Panc1 (cell line): Measurements from ENCODE around the gene EIF4E2. TPM values are rescaled to one million over a fixed set of nuclear protein-coding genes. Genes with fewer than 3 reads are reported as not detected.

Source experiments
- ATAC-seq: fragments of 200-7000 bp; cut with Tn5 transposase; 2 replicates; pipeline ENCODE4 v1.9.1; 2020; ENCODE audit warnings: mild to moderate bottlenecking, moderate library complexity
- BruUV-seq: library from RNA; stranded (reverse); fragments of 400-500 nt; replicated peaks from 2 replicates; lab custom pipeline; 2021; lab: Mats Ljungman, UMichigan
- CTCF ChIA-PET: fragments of 300-600 bp; sonication (Branson Sonifier 250); formaldehyde crosslinking; loops from one replicate; lab custom pipeline; 2022; ENCODE audit warnings: antibody characterized with exemption; lab: Charles Lee
- POLR2A ChIA-PET: fragments of 300-600 bp; sonication (Branson Sonifier 250); formaldehyde crosslinking; loops from one replicate; lab custom pipeline; 2022; ENCODE audit warnings: antibody characterized with exemption; lab: Charles Lee
- DNase-seq: peaks from one replicate; pipeline ENCODE4 v3.0.0-alpha.2; 2010; ENCODE audit warnings: low read depth, low spot score
- H3K27ac ChIP-seq: 2 replicates; pipeline ENCODE4 v1.5.1; 2011; ENCODE audit warnings: mild to moderate bottlenecking, low read length, inconsistent platforms
- H3K27me3 ChIP-seq: fragments of 200-500 bp; sonication (Bioruptor generic); 2 replicates; pipeline ENCODE4 v1.6.0; 2014; ENCODE audit warnings: low read length, inconsistent platforms; ENCODE audit not compliant: control insufficient read depth, insufficient read depth
- H3K36me3 ChIP-seq: fragments of 200-500 bp; sonication (Bioruptor generic); 2 replicates; pipeline ENCODE4 v1.5.1; 2014; ENCODE audit warnings: inconsistent platforms, mild to moderate bottlenecking, low read length, moderate library complexity; ENCODE audit not compliant: control insufficient read depth, insufficient read depth
- H3K4me1 ChIP-seq: 2 replicates; pipeline ENCODE4 v1.5.1; 2011; ENCODE audit warnings: inconsistent platforms, mild to moderate bottlenecking, low read length, moderate library complexity; ENCODE audit not compliant: control insufficient read depth, insufficient read depth
- H3K4me3 ChIP-seq, 2 experiments: 2 replicates each; pipeline ENCODE4 v1.5.1; 2011 to 2012; ENCODE audit warnings: low read depth in 2 of 2, low read length in 2 of 2, mild to moderate bottlenecking in 2 of 2, inconsistent platforms in 1 of 2, moderate library complexity in 1 of 2
- H3K9me3 ChIP-seq: fragments of 200-500 bp; sonication (Bioruptor generic); 2 replicates; pipeline ENCODE4 v1.5.1; 2014; ENCODE audit warnings: low read depth, mild to moderate bottlenecking, inconsistent platforms, low read length, moderate library complexity; ENCODE audit not compliant: control insufficient read depth, insufficient read depth
- POLR2AphosphoS5 ChIP-seq: IDR thresholded peaks from 2 replicates; pipeline ENCODE4 v1.6.1; 2012; ENCODE audit warnings: mild to moderate bottlenecking, low read depth, low read length, moderate library complexity
- REST ChIP-seq, 2 experiments: IDR thresholded peaks; 2 replicates each; pipeline ENCODE4 v1.6.1; 2011 to 2012; ENCODE audit warnings: low read depth in 2 of 2, control low read depth in 1 of 2, low read length in 1 of 2, mild to moderate bottlenecking in 1 of 2, moderate library complexity in 1 of 2; ENCODE audit not compliant: insufficient read depth in 1 of 2
- SIN3A ChIP-seq: IDR thresholded peaks from 2 replicates; pipeline ENCODE4 v1.6.1; 2012; ENCODE audit warnings: low read depth, mild to moderate bottlenecking, low read length, moderate library complexity, borderline replicate concordance; ENCODE audit not compliant: insufficient read depth
- TCF7L2 ChIP-seq: IDR thresholded peaks from 2 replicates; pipeline ENCODE4 v1.6.1; 2011; ENCODE audit warnings: mild to moderate bottlenecking, low read depth, low read length, inconsistent platforms
- in situ Hi-C: cut with HindIII; loops from 2 replicates; pipeline ENCODE4 v1.10.0; 2016; ENCODE audit warnings: low sequenced_read_pairs, low pct_unique_long_range_greater_than_20kb
- intact Hi-C: fragments of 100-400 bp; cut with micrococcal nuclease; formaldehyde crosslinking; loops from one replicate; pipeline ENCODE4 v1.10.0; 2022; ENCODE audit not compliant: unreplicated experiment
- total RNA-seq: library from RNA; stranded (reverse); gene quantifications from one replicate; pipeline ENCODE4 v1.2.1, GENCODE V29; 2021; ENCODE audit not compliant: unreplicated experiment
- TF ChIP-seq, protein P1 (sequence below): fragments of 450-650 bp; IDR thresholded peaks from 2 replicates; pipeline ENCODE4 v1.5.1; 2017; ENCODE audit warnings: mild to moderate bottlenecking

The EIF4E2 gene
- total RNA-seq, 1 experiment from 2014 or later = 84.0 TPM

- CTCF ChIA-PET = interaction anchor here (0.5 to 1.0 kb wide), 6 partner anchors 12 to 785 kb away, joined by 3 to 8 read pairs (median 4); no protein-coding TSS in a partner anchor
- ATAC-seq (peak; percentile 92), DNase-seq (peak; percentile 30)
- Histone ChIP-seq H3K4me3 (no peak overlapping the region), H3K27ac (peak overlapping the region; percentile 70), H3K9me3 (no peaks in the 10 kb centered on the region), H3K36me3 (no peaks in the 10 kb centered on the region), H3K4me1 (peaks cover 28% of the 10 kb centered on the region), H3K27me3 (no peaks in the 10 kb centered on the region)
- intact Hi-C loops = no loop called here
- no TSS peak for BruUV-seq
- in situ Hi-C loops = no loop called here
- TF ChIP-seq, protein P1, sequence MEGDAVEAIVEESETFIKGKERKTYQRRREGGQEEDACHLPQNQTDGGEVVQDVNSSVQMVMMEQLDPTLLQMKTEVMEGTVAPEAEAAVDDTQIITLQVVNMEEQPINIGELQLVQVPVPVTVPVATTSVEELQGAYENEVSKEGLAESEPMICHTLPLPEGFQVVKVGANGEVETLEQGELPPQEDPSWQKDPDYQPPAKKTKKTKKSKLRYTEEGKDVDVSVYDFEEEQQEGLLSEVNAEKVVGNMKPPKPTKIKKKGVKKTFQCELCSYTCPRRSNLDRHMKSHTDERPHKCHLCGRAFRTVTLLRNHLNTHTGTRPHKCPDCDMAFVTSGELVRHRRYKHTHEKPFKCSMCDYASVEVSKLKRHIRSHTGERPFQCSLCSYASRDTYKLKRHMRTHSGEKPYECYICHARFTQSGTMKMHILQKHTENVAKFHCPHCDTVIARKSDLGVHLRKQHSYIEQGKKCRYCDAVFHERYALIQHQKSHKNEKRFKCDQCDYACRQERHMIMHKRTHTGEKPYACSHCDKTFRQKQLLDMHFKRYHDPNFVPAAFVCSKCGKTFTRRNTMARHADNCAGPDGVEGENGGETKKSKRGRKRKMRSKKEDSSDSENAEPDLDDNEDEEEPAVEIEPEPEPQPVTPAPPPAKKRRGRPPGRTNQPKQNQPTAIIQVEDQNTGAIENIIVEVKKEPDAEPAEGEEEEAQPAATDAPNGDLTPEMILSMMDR = peak; percentile 94
- no peak for TF ChIP-seq SIN3A
- no peak for TF ChIP-seq REST (IDR thresholded peaks at IDR 0.05; ENCODE audit: insufficient read depth in 1 of 2, low read depth in 2 of 2, low read length in 1 of 2)
- TF ChIP-seq POLR2AphosphoS5 = peak; percentile 64; the same call in 1 of the 2 replicates
- TF ChIP-seq TCF7L2 = 0 out of 2 replicates have a peak, but pooled peaks have one; percentile 11
- POLR2A ChIA-PET = no interaction called here
Observed at GRCh38 chr2:232611559-232612218, 61.2 kb downstream of the EIF4E2 start.

- intact Hi-C loops (no loop called here), in situ Hi-C loops (no loop called here)
- DNase-seq (no peak), ATAC-seq (no peak)
- POLR2A ChIA-PET = interaction anchor here (0.6 kb wide), 1 partner anchor 616 kb away, joined by 5 read pairs; no protein-coding TSS in a partner anchor
- Histone ChIP-seq H3K4me1 (peaks cover 28% of the 10 kb centered on the region), H3K27me3 (no peaks in the 10 kb centered on the region), H3K36me3 (no peaks in the 10 kb centered on the region), H3K9me3 (no peaks in the 10 kb centered on the region), H3K27ac (no peak overlapping the region), H3K4me3 (no peak overlapping the region)
- BruUV-seq = no TSS peak
- TF ChIP-seq POLR2AphosphoS5 (no peak), SIN3A (no peak), TCF7L2 (no peak)
- CTCF ChIA-PET = interaction anchor here (0.6 kb wide), 1 partner anchor 700 kb away, joined by 5 read pairs; no protein-coding TSS in a partner anchor
Observed at GRCh38 chr2:232613538-232614134, 63.1 kb downstream of the EIF4E2 start.
